ACHN (cell line): ENCODE measurements around the gene KCND3.
A peak's percentile ranks its signal among the peaks of the same experiment; 100 is the strongest.

ENCODE experiments used
- DNase-seq: peaks from one replicate; pipeline ENCODE4 v3.0.0-alpha.2; 2015
- in situ Hi-C: cut with HindIII; loops from 2 replicates; pipeline ENCODE4 v1.10.0; 2017; ENCODE audit warnings: low sequenced_read_pairs, low pct_ligation_motif_present, low pct_unique_long_range_greater_than_20kb

Gene KCND3

DNA sequence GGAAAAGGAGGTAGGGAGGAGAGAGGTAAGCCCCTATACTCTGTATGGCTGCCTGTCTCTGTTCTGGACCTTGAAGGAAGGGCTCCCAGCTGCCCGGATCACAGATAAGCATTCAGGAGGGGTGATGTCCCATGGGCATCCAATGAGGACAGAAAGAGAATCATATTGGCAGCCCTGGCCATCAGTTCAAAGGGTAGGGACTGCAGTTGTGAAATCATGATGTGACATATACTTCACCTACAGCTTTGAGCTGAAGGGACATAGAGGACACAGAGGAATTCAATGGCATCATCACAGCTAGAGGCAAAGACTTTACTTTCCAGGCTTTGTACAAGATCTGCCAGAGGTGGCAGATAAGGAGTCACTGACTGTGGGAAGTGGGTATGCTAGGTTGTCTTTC lies 212.2 kb downstream of the KCND3 start:
- in situ Hi-C loops: no loop called here
- DNase-seq: no peak

- in situ Hi-C loops: no loop called here
- DNase-seq: no peak
Observed at GRCh38 chr1:111776861-111777260, 212.6 kb downstream of the KCND3 start.

GRCh38 chr1:111776391-111776790 lies 213.1 kb downstream of the KCND3 start:
- in situ Hi-C loops: no loop called here

DNA sequence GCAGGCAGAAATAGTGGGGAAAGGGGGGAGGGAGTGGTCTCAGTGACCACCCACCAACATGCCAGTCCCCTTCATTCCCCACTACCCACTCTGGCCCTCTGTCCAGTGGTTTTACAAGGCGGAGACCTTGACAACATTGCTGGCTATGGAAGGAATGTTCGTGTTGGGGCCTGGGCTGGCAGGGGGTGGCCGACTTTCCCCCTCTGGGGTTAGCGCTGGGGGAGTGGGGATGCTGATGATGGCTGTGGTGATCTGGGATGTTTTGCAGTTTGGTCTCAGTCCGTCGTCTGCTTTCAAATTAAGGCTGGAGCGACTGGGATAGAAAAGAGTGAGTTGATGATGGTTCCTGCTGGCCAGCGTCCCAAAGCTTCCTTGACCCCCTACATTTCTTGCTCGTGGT lies 213.5 kb downstream of the KCND3 start:
- in situ Hi-C loops: no loop called here

More at GRCh38 chr1:111776391-111776790, 213.1 kb downstream of the KCND3 start:
- DNase-seq: no peak

DNA sequence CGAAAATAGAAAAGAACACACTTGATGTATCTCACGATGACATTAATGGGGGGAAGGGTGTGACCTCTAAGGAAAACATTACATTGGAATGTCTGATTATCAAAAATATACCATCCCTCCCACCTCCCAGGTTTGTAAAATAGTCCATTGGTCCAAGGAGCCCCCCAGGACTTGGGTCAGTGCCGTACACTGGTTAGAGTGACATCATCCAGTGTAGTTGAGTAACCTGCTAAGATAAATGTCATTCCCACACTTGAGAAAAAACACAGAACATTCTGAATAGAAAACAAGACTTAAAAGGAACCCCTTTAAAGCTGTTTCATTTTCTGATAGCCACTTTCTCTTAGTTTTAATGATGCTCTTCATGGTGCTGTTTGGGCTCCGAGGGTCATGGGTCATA lies 218.6 kb downstream of the KCND3 start:
- in situ Hi-C loops: no loop called here
- no peak for DNase-seq

More for the DNA sequence above, 213.5 kb downstream of the KCND3 start:
- no peak for DNase-seq

- DNase-seq: peak; percentile 62
- in situ Hi-C loops: no loop called here
Observed at GRCh38 chr1:111769517-111770146, 219.8 kb downstream of the KCND3 start.

DNA sequence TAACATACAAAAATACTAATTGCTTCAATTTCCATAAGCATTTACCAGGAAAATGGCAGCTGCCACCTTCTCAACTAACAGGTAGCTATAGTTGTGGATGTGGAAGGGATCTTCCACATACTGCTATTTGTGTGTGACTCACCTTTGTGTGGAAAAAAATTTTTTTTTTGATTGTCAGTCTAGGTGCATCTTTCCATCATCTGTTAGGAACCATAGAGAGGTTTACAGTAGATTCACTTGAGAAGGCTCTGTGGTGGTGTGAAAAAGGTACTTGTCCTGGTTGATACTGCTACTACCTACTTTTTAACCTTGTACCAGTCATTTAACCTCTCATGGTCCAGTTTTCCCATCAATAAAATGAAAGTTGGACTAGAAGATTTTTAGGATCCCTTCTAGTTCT lies 220.8 kb downstream of the KCND3 start:
- DNase-seq: no peak
- in situ Hi-C loops: no loop called here

DNA sequence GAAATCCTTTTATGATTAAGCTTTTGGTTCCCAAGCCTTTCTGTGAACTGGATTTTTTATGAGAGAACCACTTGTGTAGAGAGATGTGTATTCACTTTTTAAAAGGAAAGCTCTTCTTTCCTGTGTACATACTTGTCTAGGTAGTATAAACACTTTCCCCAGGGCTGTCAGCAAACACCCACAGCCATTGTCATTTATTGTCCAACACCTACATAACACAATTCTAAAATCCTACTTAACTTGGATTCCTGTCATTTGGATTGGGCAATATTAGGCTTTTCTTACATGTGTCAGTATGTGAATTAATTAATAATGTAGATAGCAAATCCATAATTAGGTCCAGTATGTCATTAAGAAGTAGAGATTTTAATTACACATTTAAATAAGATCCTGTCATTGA lies 221.4 kb downstream of the KCND3 start:
- no peak for DNase-seq
- in situ Hi-C loops: no loop called here

DNA sequence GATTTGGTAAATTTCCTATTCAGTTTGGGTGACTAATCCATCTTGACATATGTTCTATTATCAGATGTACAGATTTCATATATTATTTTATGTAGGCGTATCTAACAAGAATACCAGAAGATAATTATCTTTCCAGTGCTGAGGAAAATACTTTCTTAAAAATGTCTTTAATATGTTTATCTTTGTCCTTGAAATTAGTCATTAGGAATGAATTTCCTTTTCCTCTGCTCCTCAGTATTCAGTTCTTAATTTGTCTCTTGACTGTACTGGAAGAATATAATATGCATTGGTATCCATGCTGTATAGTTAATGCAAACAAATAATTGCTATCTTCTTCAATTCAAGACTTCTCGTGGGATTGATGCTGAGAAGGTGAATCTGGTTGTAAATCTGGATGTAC lies 227.1 kb downstream of the KCND3 start:
- no peak for DNase-seq
- in situ Hi-C loops: no loop called here

DNA sequence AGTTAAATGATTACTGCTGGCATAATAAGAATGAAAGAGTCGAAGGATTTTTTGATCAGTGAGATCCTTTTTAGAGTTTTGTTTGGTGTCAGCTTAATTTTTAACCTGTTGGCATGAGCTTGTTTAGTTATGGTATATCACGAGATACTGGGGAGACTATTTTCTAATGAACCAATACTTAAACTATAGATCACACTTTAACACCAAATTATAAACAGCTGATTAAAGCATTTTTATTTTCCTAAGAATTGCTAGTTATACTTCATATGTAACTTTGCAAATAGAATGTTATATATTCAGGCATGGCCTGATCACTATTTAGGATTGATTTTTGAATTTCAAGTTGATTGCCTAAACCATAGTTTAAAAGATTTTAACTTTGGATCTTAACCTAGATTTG lies 227.8 kb downstream of the KCND3 start:
- DNase-seq: no peak
- in situ Hi-C loops: no loop called here

- peak; percentile 8 for DNase-seq
- in situ Hi-C loops: no loop called here
Observed at GRCh38 chr1:111758373-111758772, 231.1 kb downstream of the KCND3 start.

- in situ Hi-C loops: no loop called here
- no peak for DNase-seq
Observed at GRCh38 chr1:111756124-111756513, 233.3 kb downstream of the KCND3 start.

DNA sequence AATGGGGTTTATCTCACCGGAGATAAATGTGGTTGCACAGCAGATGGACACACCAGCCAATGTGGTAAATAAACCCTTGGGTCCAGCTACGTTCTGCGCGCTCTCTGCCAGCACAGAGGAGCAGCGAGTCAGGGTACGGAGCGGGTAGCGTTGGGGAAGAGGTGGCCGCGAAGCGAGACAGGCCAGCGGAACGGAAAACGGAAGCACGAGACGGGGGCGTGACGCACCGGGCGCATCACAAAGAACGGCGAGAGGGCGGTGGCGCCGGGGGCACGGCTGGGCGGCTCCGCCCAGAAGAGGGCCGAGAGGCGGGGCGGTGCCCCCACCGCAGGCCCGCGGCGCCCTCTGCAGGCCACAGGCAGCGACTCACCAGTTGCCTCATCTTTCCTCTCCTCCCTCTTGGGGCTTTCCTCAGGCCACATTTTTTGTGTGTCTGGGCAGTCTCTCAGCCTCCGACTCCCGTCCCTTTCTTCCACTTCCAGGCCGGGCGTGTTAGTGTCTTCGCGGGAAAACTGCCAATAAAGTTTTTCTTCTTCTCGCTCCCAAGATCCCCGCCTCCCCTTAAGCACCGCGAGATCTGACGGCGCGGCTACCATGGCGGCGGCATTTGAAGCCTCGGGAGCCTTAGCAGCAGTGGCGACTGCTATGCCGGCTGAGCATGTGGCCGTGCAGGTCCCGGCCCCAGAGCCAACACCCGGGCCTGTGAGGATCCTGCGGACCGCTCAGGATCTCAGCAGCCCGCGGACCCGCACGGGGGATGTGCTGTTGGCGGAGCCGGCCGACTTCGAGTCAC lies 233.9 kb downstream of the KCND3 start, which contains the start of gene DDX20:
Gene DDX20 (plus strand): TSS at position 571 of the 793 bp plus-strand sequence. CDS start 24 bp downstream, at position 595.
- in situ Hi-C loops: no loop called here
- DNase-seq: peak; percentile 94

- in situ Hi-C loops: no loop called here
- DNase-seq: peak; percentile 51
Observed at GRCh38 chr1:111754984-111755330, 234.5 kb downstream of the KCND3 start.

DNA sequence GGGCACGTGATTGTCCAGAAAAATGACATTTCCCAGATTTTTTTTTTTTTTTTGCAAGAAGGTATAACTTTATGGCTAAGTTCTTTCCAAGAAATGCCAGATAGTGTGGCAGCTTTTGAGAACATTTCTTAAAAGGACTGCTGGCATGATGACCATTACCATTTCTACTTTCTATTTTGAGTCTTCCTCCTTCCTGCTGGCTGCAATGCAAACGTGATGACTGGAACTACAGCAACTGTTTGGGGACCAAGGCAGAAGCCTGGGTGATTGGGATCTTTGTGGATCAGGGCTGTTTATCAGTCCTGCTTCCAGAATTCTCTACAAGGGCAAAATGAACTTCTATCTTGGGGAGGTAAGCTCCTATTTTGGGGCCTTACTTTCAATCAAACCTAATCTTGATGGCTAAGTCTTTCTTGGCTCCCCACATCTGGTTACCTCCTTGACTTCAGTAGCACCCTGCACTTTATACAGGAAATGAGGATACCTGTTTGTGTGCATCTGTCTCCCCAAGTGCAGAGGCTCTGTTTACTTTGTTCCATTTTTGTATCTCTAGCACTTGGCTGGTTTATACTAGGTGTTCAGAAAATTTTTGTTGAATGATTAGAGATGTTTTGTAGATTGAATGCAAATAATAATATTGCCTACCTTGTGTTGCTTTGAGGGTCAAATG lies 237.4 kb downstream of the KCND3 start:
- no peak for DNase-seq
- in situ Hi-C loops: no loop called here

- no peak for DNase-seq
- in situ Hi-C loops: no loop called here
Observed at GRCh38 chr1:111750856-111751255, 238.6 kb downstream of the KCND3 start.

GRCh38 chr1:111749628-111750027 lies 239.8 kb downstream of the KCND3 start:
- no peak for DNase-seq
- in situ Hi-C loops: no loop called here

DNA sequence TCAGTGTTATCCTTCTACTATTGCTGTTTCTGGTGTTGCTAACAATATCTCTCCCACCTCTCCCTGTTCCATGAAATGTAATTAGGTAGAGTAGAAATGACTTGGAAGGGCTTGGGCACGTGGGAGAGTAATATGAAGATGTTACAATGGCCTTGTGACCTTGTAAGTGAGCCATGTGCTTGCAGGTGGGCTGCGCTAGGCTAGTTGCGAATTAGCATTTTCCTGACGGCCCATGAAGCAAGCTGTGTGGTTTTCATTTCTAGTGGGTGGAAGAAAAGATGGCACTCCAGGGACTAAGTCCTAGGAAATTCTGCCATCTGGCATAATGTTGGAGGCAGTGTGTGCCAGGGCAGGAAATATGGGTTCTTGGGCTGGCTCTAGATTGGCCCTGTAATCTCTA lies 241.5 kb downstream of the KCND3 start:
- no peak for DNase-seq
- in situ Hi-C loops: no loop called here

DNA sequence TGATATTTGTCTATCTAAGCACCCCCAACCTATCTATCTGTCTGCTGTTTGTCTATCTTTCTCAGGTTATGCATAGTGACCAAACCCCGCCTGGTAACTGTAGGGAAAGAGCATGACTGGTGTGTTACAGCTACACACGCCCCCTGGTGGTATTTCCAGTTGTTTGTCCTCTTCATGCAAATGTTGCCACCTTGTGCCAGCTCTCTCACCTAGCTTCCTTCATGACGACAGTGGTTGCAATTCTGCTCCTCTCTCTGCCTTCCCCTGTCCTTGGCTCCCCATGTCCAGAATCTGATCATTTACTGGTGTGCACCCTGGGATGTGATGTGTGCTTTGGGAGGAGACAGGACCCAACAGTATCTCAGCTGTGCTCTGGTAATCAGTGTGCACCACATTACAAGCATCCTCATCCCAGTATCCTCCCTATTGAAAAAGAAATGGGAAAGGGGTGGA lies 242.2 kb downstream of the KCND3 start:
- in situ Hi-C loops: no loop called here
- peak; percentile 72 for DNase-seq

DNA sequence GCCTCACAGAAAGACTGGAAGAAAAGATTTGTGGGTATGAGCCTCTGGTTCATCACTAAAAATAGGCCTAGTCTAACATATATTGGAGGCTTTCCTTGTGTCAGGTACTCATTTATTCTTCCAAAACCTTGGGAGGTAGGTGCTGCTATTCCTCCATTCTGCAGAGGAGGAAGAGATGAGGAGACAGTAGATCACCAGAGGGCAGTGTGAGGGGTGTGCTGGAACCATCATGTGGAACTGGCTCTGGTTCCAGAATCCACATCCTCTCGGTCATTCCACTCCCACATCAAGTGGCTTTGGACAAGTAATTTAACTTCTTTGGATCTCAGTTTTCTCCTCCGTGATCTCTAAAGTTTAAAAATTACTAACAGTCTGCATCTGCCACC lies 242.9 kb downstream of the KCND3 start:
- no peak for DNase-seq

More for the DNA sequence above, 242.9 kb downstream of the KCND3 start:
- in situ Hi-C loops: no loop called here
